GM19193 (cell line): ENCODE data around the gene MMS22L.

Experiments used
- POLR2A ChIP-seq: IDR thresholded peaks from 4 replicates; pipeline ENCODE4 v1.6.1; 2011; ENCODE audit not compliant: insufficient read depth, insufficient read length; ENCODE audit errors: extremely low read depth

The MMS22L gene

GRCh38 chr6:97092673-97093305 lies 190.2 kb downstream of the MMS22L start:
- TF ChIP-seq POLR2A = no peak
